HepG2 (cell line): ENCODE results near the gene GLOD5. TPM values are rescaled to one million over a fixed set of nuclear protein-coding genes. Genes with fewer than 3 reads are reported as not detected.

ENCODE experiments used
- CHD4 ChIP-seq: fragments of 200-600 bp; sonication (generic); IDR thresholded peaks from 2 replicates; pipeline ENCODE4 v1.7.0; 2017; ENCODE audit warnings: mild to moderate bottlenecking, low read length, borderline replicate concordance
- CREB1 ChIP-seq, 2 experiments: fragments of 450-650 bp in 1 of 2; IDR thresholded peaks; 2 replicates each; pipeline ENCODE4 v1.6.1; 2016 to 2017; ENCODE audit warnings: control low read depth in 1 of 2, mild to moderate bottlenecking in 1 of 2, missing compliant biosample characterization in 1 of 2, missing genetic modification characterization in 1 of 2
- FOXM1 ChIP-seq: sonication (generic); formaldehyde crosslinking; IDR thresholded peaks from 2 replicates; pipeline ENCODE4 v1.5.0; 2020; ENCODE audit warnings: missing genetic modification reagents
- GABPA ChIP-seq, 2 experiments: IDR thresholded peaks; 2 replicates each; pipeline ENCODE4 v1.6.1; 2011 to 2016; ENCODE audit warnings: low read depth in 2 of 2, low read length in 1 of 2, missing biosample characterization in 1 of 2, missing genetic modification characterization in 1 of 2
- HNRNPUL1 ChIP-seq: fragments of 200-400 bp; formaldehyde crosslinking; IDR thresholded peaks from 2 replicates; pipeline ENCODE4 v1.6.1; 2017; ENCODE audit warnings: low read depth, mild to moderate bottlenecking, low read length, moderate library complexity
- KLF11 ChIP-seq: IDR thresholded peaks from 2 replicates; pipeline ENCODE4 v1.6.1; 2016; ENCODE audit warnings: missing compliant biosample characterization
- KLF16 ChIP-seq, 2 experiments: sonication (generic) in 1 of 2; formaldehyde crosslinking in 1 of 2; IDR thresholded peaks; 2 replicates each; pipeline versions ENCODE4 v1.6.1 to v1.8.0; 2016 to 2023; ENCODE audit warnings: missing genetic modification reagents in 2 of 2, missing compliant biosample characterization in 1 of 2
- MTA3 ChIP-seq: sonication (generic); formaldehyde crosslinking; IDR thresholded peaks from 2 replicates; pipeline ENCODE4 v1.4.0; 2020; ENCODE audit warnings: missing genetic modification reagents
- NCOR1 ChIP-seq: fragments of 200-600 bp; sonication (generic); IDR thresholded peaks from 2 replicates; pipeline ENCODE4 v1.7.0; 2017; ENCODE audit warnings: antibody characterized with exemption, low read length, borderline replicate concordance
- NFE2L2 ChIP-seq: fragments of 150-350 bp; IDR thresholded peaks from 2 replicates; pipeline ENCODE4 v1.6.1; 2014; ENCODE audit warnings: low read length
- SRSF9 ChIP-seq: fragments of 200-400 bp; formaldehyde crosslinking; IDR thresholded peaks from 2 replicates; pipeline ENCODE4 v1.6.1; 2018; ENCODE audit warnings: borderline replicate concordance, mild to moderate bottlenecking, low read depth, low read length; ENCODE audit not compliant: insufficient read depth, poor library complexity, severe bottlenecking
- XBP1 ChIP-seq: sonication (generic); formaldehyde crosslinking; IDR thresholded peaks from 2 replicates; pipeline ENCODE4 v1.5.0; 2020; ENCODE audit warnings: missing genetic modification reagents
- YEATS4 ChIP-seq: sonication (generic); formaldehyde crosslinking; IDR thresholded peaks from 2 replicates; pipeline ENCODE4 v1.4.0; 2020; ENCODE audit warnings: missing genetic modification reagents, borderline replicate concordance
- ZFP36L1 ChIP-seq: sonication (generic); formaldehyde crosslinking; IDR thresholded peaks from 2 replicates; pipeline ENCODE4 v1.8.0; 2022; ENCODE audit warnings: mild to moderate bottlenecking, missing genetic modification reagents, moderate library complexity
- ZNF12 ChIP-seq: sonication (generic); formaldehyde crosslinking; IDR thresholded peaks from 2 replicates; pipeline ENCODE4 v1.5.0; 2020; ENCODE audit warnings: missing genetic modification reagents
- ZNF543 ChIP-seq: sonication (generic); formaldehyde crosslinking; IDR thresholded peaks from 2 replicates; pipeline ENCODE4 v1.4.0; 2020; ENCODE audit warnings: mild to moderate bottlenecking, missing genetic modification reagents
- ZNF678 ChIP-seq: sonication (generic); formaldehyde crosslinking; IDR thresholded peaks from 2 replicates; pipeline ENCODE4 v1.4.0; 2020; ENCODE audit warnings: mild to moderate bottlenecking, missing genetic modification reagents
- ZSCAN29 ChIP-seq: sonication (generic); formaldehyde crosslinking; conservative IDR thresholded peaks from 2 replicates; pipeline ENCODE4 v1.4.0; 2020; ENCODE audit warnings: mild to moderate bottlenecking, missing genetic modification reagents
- polyA plus RNA-seq, 8 experiments: library from polyadenylated mRNA; depleted of rRNA in 3 of 8; stranded (reverse) in 7 of 8; unstranded in 1 of 8; fragments of >200 nt; fragmentation: Illumina TruSeq in 4 of 8; extraction: Trizol in 4 of 8; gene quantifications; 2 replicates each; pipeline versions ENCODE4 v1.2.1 to v1.2.3, GENCODE V29; 2011 to 2016; ENCODE audit warnings: low read depth in 4 of 8, missing spikeins in 1 of 8, mixed read lengths in 1 of 8; ENCODE audit not compliant: insufficient read depth in 1 of 8
- total RNA-seq, 5 experiments: library from RNA; depleted of rRNA; stranded (reverse); fragments of >200 nt; fragmentation: Illumina TruSeq; extraction: Trizol; gene quantifications; 2 replicates each; pipeline ENCODE4 v1.2.3, GENCODE V29; 2016; ENCODE audit warnings: low read depth in 1 of 5
- TF ChIP-seq, protein P1 (sequence below): IDR thresholded peaks from 2 replicates; pipeline ENCODE4 v1.6.1; 2012; ENCODE audit warnings: low read depth, low read length, improper control_type of control experiment
- TF ChIP-seq, protein P2 (sequence below): sonication (generic); formaldehyde crosslinking; IDR thresholded peaks from 2 replicates; pipeline ENCODE4 v1.4.0; 2020; ENCODE audit warnings: missing genetic modification reagents
- TF ChIP-seq, protein P3 (sequence below): sonication (generic); formaldehyde crosslinking; IDR thresholded peaks from 2 replicates; pipeline ENCODE4 v1.9.0; 2021; ENCODE audit warnings: missing genetic modification reagents, borderline replicate concordance
- TF ChIP-seq, protein P4 (sequence below): sonication (generic); formaldehyde crosslinking; IDR thresholded peaks from 2 replicates; pipeline ENCODE4 v1.4.0; 2020; ENCODE audit warnings: missing genetic modification reagents, mild to moderate bottlenecking, borderline replicate concordance

Gene GLOD5
- total and polyA plus RNA-seq, 2 of the 13 experiments (the other 11 are each of a cell fraction or from before 2014, with no cell fraction given): 0.93 to 1.3 TPM

DNA sequence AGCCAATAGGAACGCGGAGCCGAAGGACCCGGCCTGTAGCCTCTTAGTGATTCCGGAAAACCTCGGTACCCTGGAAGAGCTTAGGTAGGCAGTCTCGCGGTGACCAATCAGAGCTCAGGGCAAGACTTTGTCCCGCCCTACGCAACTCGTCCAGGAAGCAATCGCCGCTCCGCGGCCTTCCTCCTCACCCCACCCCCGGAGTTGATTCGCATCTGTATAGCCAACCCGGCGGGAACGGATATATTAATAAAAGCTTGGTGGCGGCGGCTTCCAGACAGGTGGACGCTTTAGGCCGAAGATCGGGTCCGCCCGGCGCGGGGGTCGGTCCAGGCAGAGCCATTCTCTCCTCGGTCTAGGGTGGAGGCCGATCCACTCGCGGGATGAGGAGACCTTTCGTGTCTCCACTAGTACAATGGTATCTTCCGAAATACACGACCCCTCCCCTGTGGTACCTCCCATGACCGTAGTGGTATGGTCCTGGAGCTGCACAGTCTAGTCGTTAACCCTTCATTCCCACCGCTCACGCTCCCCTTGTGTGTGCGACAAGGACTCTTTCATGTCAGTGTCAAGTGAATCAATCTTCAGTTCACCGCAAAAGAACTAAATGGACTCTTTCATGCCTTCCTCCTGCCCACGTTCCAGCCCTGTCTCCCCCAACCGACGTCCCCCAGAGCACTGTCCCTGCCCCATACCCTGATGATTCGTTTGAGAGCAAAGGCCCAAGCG lies 24.2 kb upstream of the GLOD5 start (continued):
- TF ChIP-seq ZNF678 (CRISPR knock-in tag) (no peak), GABPA (IDR thresholded peaks at IDR 0.05; ENCODE audit: low read depth, low read length) (peak; percentile 81), GABPA (CRISPR knock-in tag; IDR thresholded peaks at IDR 0.05; ENCODE audit: low read depth) (peak; percentile 93), HNRNPUL1 (no peak), FOXM1 (CRISPR knock-in tag) (no peak), NCOR1 (no peak), KLF11 (no peak), ZNF543 (CRISPR knock-in tag) (no peak), XBP1 (CRISPR knock-in tag) (no peak), ZFP36L1 (CRISPR knock-in tag) (no peak), SRSF9 (no peak), CHD4 (no peak), NFE2L2 (no peak), CREB1 (IDR thresholded peaks at IDR 0.05) (no peak), CREB1 (CRISPR knock-in tag; IDR thresholded peaks at IDR 0.05) (peak; percentile 71), ZNF12 (no peak), ZSCAN29 (no peak), YEATS4 (CRISPR knock-in tag) (peak; percentile 48; the same call in 1 of the 2 replicates), KLF16 (CRISPR knock-in tag; IDR thresholded peaks at IDR 0.05) (peak in 1 of 2 experiments; percentile 24; a peak in 1 of 4 replicates), MTA3 (CRISPR knock-in tag) (no peak)
- TF ChIP-seq, protein P1, sequence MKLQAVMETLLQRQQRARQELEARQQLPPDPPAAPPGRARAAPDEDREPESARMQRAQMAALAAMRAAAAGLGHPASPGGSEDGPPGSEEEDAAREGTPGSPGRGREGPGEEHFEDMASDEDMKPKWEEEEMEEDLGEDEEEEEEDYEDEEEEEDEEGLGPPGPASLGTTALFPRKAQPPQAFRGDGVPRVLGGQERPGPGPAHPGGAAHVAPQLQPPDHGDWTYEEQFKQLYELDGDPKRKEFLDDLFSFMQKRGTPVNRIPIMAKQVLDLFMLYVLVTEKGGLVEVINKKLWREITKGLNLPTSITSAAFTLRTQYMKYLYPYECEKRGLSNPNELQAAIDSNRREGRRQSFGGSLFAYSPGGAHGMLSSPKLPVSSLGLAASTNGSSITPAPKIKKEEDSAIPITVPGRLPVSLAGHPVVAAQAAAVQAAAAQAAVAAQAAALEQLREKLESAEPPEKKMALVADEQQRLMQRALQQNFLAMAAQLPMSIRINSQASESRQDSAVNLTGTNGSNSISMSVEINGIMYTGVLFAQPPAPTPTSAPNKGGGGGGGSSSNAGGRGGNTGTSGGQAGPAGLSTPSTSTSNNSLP: peak; percentile 39; the same call in 1 of the 2 replicates
- TF ChIP-seq, protein P2, sequence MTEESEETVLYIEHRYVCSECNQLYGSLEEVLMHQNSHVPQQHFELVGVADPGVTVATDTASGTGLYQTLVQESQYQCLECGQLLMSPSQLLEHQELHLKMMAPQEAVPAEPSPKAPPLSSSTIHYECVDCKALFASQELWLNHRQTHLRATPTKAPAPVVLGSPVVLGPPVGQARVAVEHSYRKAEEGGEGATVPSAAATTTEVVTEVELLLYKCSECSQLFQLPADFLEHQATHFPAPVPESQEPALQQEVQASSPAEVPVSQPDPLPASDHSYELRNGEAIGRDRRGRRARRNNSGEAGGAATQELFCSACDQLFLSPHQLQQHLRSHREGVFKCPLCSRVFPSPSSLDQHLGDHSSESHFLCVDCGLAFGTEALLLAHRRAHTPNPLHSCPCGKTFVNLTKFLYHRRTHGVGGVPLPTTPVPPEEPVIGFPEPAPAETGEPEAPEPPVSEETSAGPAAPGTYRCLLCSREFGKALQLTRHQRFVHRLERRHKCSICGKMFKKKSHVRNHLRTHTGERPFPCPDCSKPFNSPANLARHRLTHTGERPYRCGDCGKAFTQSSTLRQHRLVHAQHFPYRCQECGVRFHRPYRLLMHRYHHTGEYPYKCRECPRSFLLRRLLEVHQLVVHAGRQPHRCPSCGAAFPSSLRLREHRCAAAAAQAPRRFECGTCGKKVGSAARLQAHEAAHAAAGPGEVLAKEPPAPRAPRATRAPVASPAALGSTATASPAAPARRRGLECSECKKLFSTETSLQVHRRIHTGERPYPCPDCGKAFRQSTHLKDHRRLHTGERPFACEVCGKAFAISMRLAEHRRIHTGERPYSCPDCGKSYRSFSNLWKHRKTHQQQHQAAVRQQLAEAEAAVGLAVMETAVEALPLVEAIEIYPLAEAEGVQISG (CRISPR knock-in tag): peak; percentile 50
- TF ChIP-seq, protein P3, sequence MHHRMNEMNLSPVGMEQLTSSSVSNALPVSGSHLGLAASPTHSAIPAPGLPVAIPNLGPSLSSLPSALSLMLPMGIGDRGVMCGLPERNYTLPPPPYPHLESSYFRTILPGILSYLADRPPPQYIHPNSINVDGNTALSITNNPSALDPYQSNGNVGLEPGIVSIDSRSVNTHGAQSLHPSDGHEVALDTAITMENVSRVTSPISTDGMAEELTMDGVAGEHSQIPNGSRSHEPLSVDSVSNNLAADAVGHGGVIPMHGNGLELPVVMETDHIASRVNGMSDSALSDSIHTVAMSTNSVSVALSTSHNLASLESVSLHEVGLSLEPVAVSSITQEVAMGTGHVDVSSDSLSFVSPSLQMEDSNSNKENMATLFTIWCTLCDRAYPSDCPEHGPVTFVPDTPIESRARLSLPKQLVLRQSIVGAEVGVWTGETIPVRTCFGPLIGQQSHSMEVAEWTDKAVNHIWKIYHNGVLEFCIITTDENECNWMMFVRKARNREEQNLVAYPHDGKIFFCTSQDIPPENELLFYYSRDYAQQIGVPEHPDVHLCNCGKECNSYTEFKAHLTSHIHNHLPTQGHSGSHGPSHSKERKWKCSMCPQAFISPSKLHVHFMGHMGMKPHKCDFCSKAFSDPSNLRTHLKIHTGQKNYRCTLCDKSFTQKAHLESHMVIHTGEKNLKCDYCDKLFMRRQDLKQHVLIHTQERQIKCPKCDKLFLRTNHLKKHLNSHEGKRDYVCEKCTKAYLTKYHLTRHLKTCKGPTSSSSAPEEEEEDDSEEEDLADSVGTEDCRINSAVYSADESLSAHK (CRISPR knock-in tag): no peak
- TF ChIP-seq, protein P4, sequence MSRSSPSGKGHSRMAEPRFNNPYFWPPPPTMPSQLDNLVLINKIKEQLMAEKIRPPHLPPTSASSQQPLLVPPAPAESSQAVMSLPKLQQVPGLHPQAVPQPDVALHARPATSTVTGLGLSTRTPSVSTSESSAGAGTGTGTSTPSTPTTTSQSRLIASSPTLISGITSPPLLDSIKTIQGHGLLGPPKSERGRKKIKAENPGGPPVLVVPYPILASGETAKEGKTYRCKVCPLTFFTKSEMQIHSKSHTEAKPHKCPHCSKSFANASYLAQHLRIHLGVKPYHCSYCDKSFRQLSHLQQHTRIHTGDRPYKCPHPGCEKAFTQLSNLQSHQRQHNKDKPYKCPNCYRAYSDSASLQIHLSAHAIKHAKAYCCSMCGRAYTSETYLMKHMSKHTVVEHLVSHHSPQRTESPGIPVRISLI (CRISPR knock-in tag): no peak
